Ascending aorta (tissue), 2 donors: ENCODE data around the gene FYTTD1. TPM values are rescaled to one million over a fixed set of nuclear protein-coding genes. Genes with fewer than 3 reads are reported as not detected.
A peak's percentile ranks its signal among the peaks of the same experiment; 100 is the strongest.

Experiments used
- DNase-seq, 2 donors: peaks; one replicate each; pipeline ENCODE4 v3.0.0-alpha.2; 2019; ENCODE audit warnings: low spot score in 2 of 2
- H3K27ac ChIP-seq, 2 donors: fragments of 200-600 bp; sonication (generic); one replicate each; pipeline ENCODE4 v1.5.1; 2016 to 2017; ENCODE audit warnings: mild to moderate bottlenecking in 1 of 2
- H3K27me3 ChIP-seq: fragments of 200-600 bp; sonication (generic); one replicate; pipeline ENCODE4 v1.5.1; 2017
- H3K36me3 ChIP-seq, 2 donors: fragments of 200-600 bp; sonication (generic); one replicate each; pipeline ENCODE4 v1.5.1; 2016
- H3K4me1 ChIP-seq, 2 donors: fragments of 200-600 bp; sonication (generic); one replicate each; pipeline ENCODE4 v1.5.1; 2016 to 2017; ENCODE audit warnings: mild to moderate bottlenecking in 1 of 2
- H3K4me3 ChIP-seq, 2 donors: fragments of 200-600 bp; sonication (generic); one replicate each; pipeline ENCODE4 v1.5.1; 2016 to 2017; ENCODE audit warnings: mild to moderate bottlenecking in 1 of 2
- H3K9me3 ChIP-seq, 2 donors: fragments of 200-600 bp; sonication (generic); one replicate each; pipeline ENCODE4 v1.5.1; 2016
- CTCF ChIP-seq, 3 experiments: fragments of 200-600 bp in 2 of 3; fragments of 450-650 bp in 1 of 3; sonication (generic) in 2 of 3; IDR thresholded peaks; one replicate each; pipeline ENCODE4 v1.5.1; 2016 to 2019; ENCODE audit warnings: antibody characterized with exemption in 3 of 3, mild to moderate bottlenecking in 1 of 3, moderate library complexity in 1 of 3
- intact Hi-C: fragments of 100-400 bp; cut with DNase I; formaldehyde crosslinking; loops from one replicate; pipeline ENCODE4 v1.15.1; 2023
- total RNA-seq: library from RNA; depleted of rRNA; stranded (reverse); fragments of >200 nt; gene quantifications from one replicate; pipeline ENCODE4 v1.1.0, GENCODE V29; 2016

The FYTTD1 gene
- total RNA-seq, 1 donor from 2014 or later: 14.0 TPM

- H3K4me1 ChIP-seq: no peaks in the 10 kb centered on the region
- intact Hi-C loops: no loop called here
- no peak for TF ChIP-seq CTCF (IDR thresholded peaks at IDR 0.05)
- no peak overlapping the region for H3K27ac ChIP-seq
- no peaks in the 10 kb centered on the region for H3K27me3 ChIP-seq
- H3K36me3 ChIP-seq: no peaks in the 10 kb centered on the region
- DNase-seq: no peak
- H3K4me3 ChIP-seq: no peak overlapping the region
- H3K9me3 ChIP-seq: no peaks in the 10 kb centered on the region
These were observed 6.9 kb upstream of the FYTTD1 start for GRCh38 chr3:197742787-197743186.

- Histone ChIP-seq H3K36me3 (no peaks in the 10 kb centered on the region), H3K4me1 (peaks cover 0 to 10% of the 10 kb centered on the region in 2 donors), H3K9me3 (no peaks in the 10 kb centered on the region), H3K4me3 (no peak overlapping the region), H3K27ac (no peak overlapping the region), H3K27me3 (no peaks in the 10 kb centered on the region)
- intact Hi-C loops: no loop called here
- no peak for DNase-seq
- TF ChIP-seq CTCF (IDR thresholded peaks at IDR 0.05): no peak
These were observed 3.5 kb upstream of the FYTTD1 start for GRCh38 chr3:197746209-197746608.

DNA sequence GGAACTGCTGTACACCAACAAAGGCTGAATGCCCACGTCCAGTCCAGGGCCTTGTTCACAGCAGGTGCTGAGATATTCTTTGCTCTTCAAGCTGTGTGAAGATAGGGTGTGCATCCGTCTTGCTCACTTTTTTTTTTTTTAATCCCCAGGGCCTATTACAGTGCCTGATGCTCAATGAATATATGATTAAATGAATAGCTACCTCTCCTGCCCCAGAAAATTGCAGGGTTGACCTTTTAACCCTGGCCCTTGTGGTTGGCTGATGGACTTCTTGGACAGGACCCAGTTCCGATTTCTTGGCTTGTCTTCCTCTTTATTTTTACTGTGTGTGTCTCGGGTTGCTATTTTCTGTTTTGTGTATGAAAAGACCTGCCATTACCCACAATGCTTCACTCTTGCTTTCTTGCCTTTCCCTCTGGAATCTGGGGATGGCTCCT, 2.9 kb upstream of the FYTTD1 start:
- intact Hi-C loops: no loop called here
- Histone ChIP-seq H3K4me3 (no peak overlapping the region), H3K27me3 (no peaks in the 10 kb centered on the region), H3K9me3 (no peaks in the 10 kb centered on the region), H3K4me1 (peaks cover 0 to 13% of the 10 kb centered on the region in 2 donors), H3K36me3 (no peaks in the 10 kb centered on the region), H3K27ac (peak overlapping the region in 1 of 2 donors; percentile 16)
- no peak for DNase-seq
- TF ChIP-seq CTCF (IDR thresholded peaks at IDR 0.05): no peak

DNA sequence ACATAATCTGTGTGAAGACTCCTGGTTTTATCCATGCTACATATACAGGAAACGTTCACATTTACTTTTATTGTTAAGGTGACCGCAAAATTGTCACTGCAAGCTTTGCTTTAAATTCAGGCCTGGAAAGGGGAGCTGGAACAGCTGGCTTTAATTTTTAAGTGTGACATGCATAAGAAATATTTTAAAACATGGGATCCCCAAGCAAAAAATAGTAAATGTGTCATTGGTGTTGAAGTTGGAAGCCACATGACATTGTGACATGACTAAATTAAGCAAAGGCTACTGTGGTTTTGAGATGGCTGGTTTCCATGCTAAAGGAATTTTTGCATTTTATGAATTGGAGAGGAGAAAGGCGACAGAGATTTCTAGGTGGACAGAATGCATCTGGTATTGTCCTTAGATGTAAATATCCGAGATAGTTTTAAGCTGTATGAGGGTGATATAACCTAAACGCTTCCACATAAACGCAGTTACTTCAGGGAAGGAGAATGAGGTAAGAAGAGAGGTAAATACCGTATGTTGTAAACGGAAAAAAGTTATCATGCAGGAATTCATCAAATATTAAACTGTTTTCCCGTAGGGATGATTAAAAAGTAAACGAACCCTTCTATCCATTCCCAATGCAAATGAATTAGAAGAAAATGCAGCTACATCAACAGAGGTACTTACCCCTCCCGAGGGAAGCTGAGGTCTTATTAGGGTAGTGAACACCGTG, 927 bp upstream of the FYTTD1 start:
- TF ChIP-seq CTCF (IDR thresholded peaks at IDR 0.05): no peak
- DNase-seq: no peak
- H3K27me3 ChIP-seq: no peaks in the 10 kb centered on the region
- intact Hi-C loops: loop anchor here (1.0 to 2.0 kb wide), 2 partner anchors 11 to 36 kb away; no protein-coding TSS in a partner anchor
- H3K36me3 ChIP-seq: no peaks in the 10 kb centered on the region
- H3K27ac ChIP-seq: peak overlapping the region; percentile 96 to 100
- no peaks in the 10 kb centered on the region for H3K9me3 ChIP-seq
- H3K4me3 ChIP-seq: peak overlapping the region; percentile 74 to 95
- H3K4me1 ChIP-seq: peaks cover 0 to 17% of the 10 kb centered on the region in 2 donors

DNA sequence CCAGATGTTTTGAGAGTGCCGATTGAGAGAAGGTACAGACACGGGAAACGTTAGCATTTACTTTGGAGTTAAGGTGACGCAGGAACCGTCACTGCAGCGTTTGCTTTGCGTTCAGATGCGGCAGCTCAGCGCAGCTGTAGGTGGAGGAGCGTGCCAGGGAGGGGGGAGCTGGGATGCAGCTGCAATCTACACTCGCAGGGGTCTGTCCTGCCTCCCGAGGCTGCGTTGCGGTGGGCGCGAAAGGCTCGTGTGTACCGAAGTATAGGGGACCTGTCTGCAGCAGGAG, 425 bp upstream of the FYTTD1 start:
- peaks cover 0 to 17% of the 10 kb centered on the region in 2 donors for H3K4me1 ChIP-seq
- intact Hi-C loops: loop anchor here (1.0 to 2.0 kb wide), 2 partner anchors 12 to 36 kb away; no protein-coding TSS in a partner anchor
- H3K27me3 ChIP-seq: no peaks in the 10 kb centered on the region
- peak overlapping the region; percentile 96 to 100 for H3K27ac ChIP-seq
- H3K9me3 ChIP-seq: no peaks in the 10 kb centered on the region
- no peak for DNase-seq
- H3K36me3 ChIP-seq: no peaks in the 10 kb centered on the region
- H3K4me3 ChIP-seq: peak overlapping the region; percentile 74 to 95
- TF ChIP-seq CTCF (IDR thresholded peaks at IDR 0.05): no peak
